CD4-positive, alpha-beta T cell (primary cell): Measurements from ENCODE around the gene CHST12. TPM values are rescaled to one million over a fixed set of nuclear protein-coding genes. Genes with fewer than 3 reads are reported as not detected.
A peak's percentile ranks its signal among the peaks of the same experiment; 100 is the strongest.

Experiments used
- ATAC-seq: fragments of 200-7000 bp; cut with Tn5 transposase; one replicate; pipeline ENCODE4 v1.10.0; 2022; ENCODE audit warnings: mild to moderate bottlenecking; ENCODE audit not compliant: poor library complexity
- CTCF ChIA-PET: fragments of 350-600 bp; sonication (Branson Sonifier 250); formaldehyde crosslinking; loops from one replicate; lab custom pipeline; 2021; ENCODE audit warnings: antibody characterized with exemption, inconsistent platforms; lab: Charles Lee
- POLR2A ChIA-PET: fragments of 350-600 bp; sonication (Branson Sonifier 250); formaldehyde crosslinking; loops from one replicate; lab custom pipeline; 2021; ENCODE audit warnings: antibody characterized with exemption, inconsistent platforms; lab: Charles Lee
- DNase-seq, 14 experiments: peaks; one replicate each; pipeline ENCODE4 v3.0.0-alpha.2; 2013 to 2020; ENCODE audit warnings: mixed read lengths in 2 of 14
- H3K27ac ChIP-seq, 2 donors: one replicate each; pipeline versions ENCODE4 v1.5.1 to v1.7.0; 2013; ENCODE audit warnings: low read length in 2 of 2, low read depth in 1 of 2, mild to moderate bottlenecking in 1 of 2
- H3K27me3 ChIP-seq, 2 experiments: 1 replicate in 1 of 2; 2 replicates in 1 of 2; pipeline versions ENCODE4 v1.6.1 to v1.7.0; 2013; ENCODE audit warnings: low read length in 2 of 2, control low read depth in 1 of 2, mild to moderate bottlenecking in 1 of 2, moderate library complexity in 1 of 2; ENCODE audit not compliant: insufficient read depth in 2 of 2, control insufficient read depth in 1 of 2
- H3K36me3 ChIP-seq: one replicate; pipeline ENCODE4 v1.6.1; 2013; ENCODE audit warnings: low read length, control low read depth; ENCODE audit not compliant: insufficient read depth
- H3K4me1 ChIP-seq: one replicate; pipeline ENCODE4 v1.6.1; 2013; ENCODE audit warnings: low read length, control low read depth; ENCODE audit not compliant: insufficient read depth
- H3K4me3 ChIP-seq: one replicate; pipeline ENCODE4 v1.5.1; 2013; ENCODE audit warnings: mild to moderate bottlenecking, low read length, moderate library complexity
- H3K9me3 ChIP-seq, 2 experiments: 1 replicate in 1 of 2; 2 replicates in 1 of 2; pipeline versions ENCODE4 v1.6.1 to v1.7.0; 2013; ENCODE audit warnings: low read length in 2 of 2, mild to moderate bottlenecking in 2 of 2, control low read depth in 1 of 2, moderate library complexity in 1 of 2; ENCODE audit not compliant: control insufficient read depth in 1 of 2, insufficient read depth in 1 of 2
- H3K27ac Mint-ChIP-seq: one replicate; pipeline ENCODE4 v1.8.0; 2020; ENCODE audit warnings: mixed read lengths
- H3K27me3 Mint-ChIP-seq: one replicate; pipeline ENCODE4 v1.8.0; 2021; ENCODE audit warnings: mixed read lengths
- H3K36me3 Mint-ChIP-seq: one replicate; pipeline ENCODE4 v1.8.0; 2021; ENCODE audit warnings: low read depth, mixed read lengths
- H3K4me1 Mint-ChIP-seq: one replicate; pipeline ENCODE4 v1.8.0; 2021; ENCODE audit warnings: low read depth, mixed read lengths
- H3K4me3 Mint-ChIP-seq: one replicate; pipeline ENCODE4 v1.8.0; 2020; ENCODE audit warnings: mild to moderate bottlenecking, mixed read lengths
- H3K9me3 Mint-ChIP-seq: one replicate; pipeline ENCODE4 v1.8.0; 2020; ENCODE audit warnings: mixed read lengths
- CTCF ChIP-seq: fragments of 200-600 bp; IDR thresholded peaks from one replicate; pipeline ENCODE4 v1.8.0; 2022; ENCODE audit warnings: antibody characterized with exemption, mild to moderate bottlenecking
- intact Hi-C, 2 experiments: fragments of 100-400 bp; cut with DNase I in 1 of 2; cut with micrococcal nuclease in 1 of 2; formaldehyde crosslinking; loops; one replicate each; pipeline versions ENCODE4 v1.15.1 to v1.9.0; 2023 to 2025; cut with DNase I, micrococcal nuclease
- total RNA-seq, 174 experiments: library from RNA in 2 of 174; stranded (reverse) in 2 of 174; gene quantifications; one replicate each; pipeline ENCODE4 v1.2.3 and lab custom pipeline; 2021 to 2026

Gene CHST12
- total RNA-seq, 2 experiments from 2014 or later: 6.6 to 8.6 TPM

- H3K27me3 Mint-ChIP-seq: no peaks in the 10 kb centered on the region
- Histone ChIP-seq H3K27me3 (no peaks in the 10 kb centered on the region), H3K9me3 (no peaks in the 10 kb centered on the region), H3K4me1 (peaks cover 70% of the 10 kb centered on the region), H3K36me3 (no peaks in the 10 kb centered on the region), H3K27ac (peak overlapping the region in 1 of 2 donors; percentile 70), H3K4me3 (peak overlapping the region; percentile 2)
- H3K9me3 Mint-ChIP-seq: no peaks in the 10 kb centered on the region
- peak in 3 of 14 experiments; percentile 26 to 42 (median 30) for DNase-seq
- intact Hi-C loops: loop anchor here in 1 of 2 experiments (5.0 kb wide), 2 partner anchors 222 to 838 kb away; partner anchors contain the start of genes PSMG3 and TTYH3
- H3K4me3 Mint-ChIP-seq: peak overlapping the region; percentile 63
- peak overlapping the region; percentile 77 for H3K27ac Mint-ChIP-seq
- ATAC-seq: no peak
- TF ChIP-seq CTCF: no peak
- no peaks in the 10 kb centered on the region for H3K36me3 Mint-ChIP-seq
- ChIA-PET CTCF (no interaction called here), POLR2A (no interaction called here)
- H3K4me1 Mint-ChIP-seq: peaks cover 74% of the 10 kb centered on the region
These were observed 6.5 kb downstream of the CHST12 start for GRCh38 chr7:2409745-2410414.

- no peak for DNase-seq
- no peak for TF ChIP-seq CTCF
- Mint-ChIP-seq H3K36me3 (no peaks in the 10 kb centered on the region), H3K27me3 (no peaks in the 10 kb centered on the region), H3K4me1 (peaks cover 65% of the 10 kb centered on the region), H3K4me3 (no peak overlapping the region), H3K9me3 (no peaks in the 10 kb centered on the region), H3K27ac (no peak overlapping the region)
- H3K36me3 ChIP-seq: no peaks in the 10 kb centered on the region
- CTCF ChIA-PET: no interaction called here
- peaks cover 58% of the 10 kb centered on the region for H3K4me1 ChIP-seq
- H3K4me3 ChIP-seq: no peak overlapping the region
- POLR2A ChIA-PET: no interaction called here
- no peak for ATAC-seq
- no peaks in the 10 kb centered on the region for H3K9me3 ChIP-seq
- intact Hi-C loops: no loop called here
- H3K27me3 ChIP-seq: no peaks in the 10 kb centered on the region
- H3K27ac ChIP-seq: peak overlapping the region in 1 of 2 donors; percentile 70
These were observed 7.6 kb downstream of the CHST12 start for GRCh38 chr7:2411049-2411448.

GRCh38 chr7:2411815-2412586 is 8.6 kb downstream of the CHST12 start:
- Mint-ChIP-seq H3K4me1 (peaks cover 63% of the 10 kb centered on the region), H3K27me3 (no peaks in the 10 kb centered on the region), H3K27ac (peak overlapping the region; percentile 59), H3K36me3 (no peaks in the 10 kb centered on the region), H3K4me3 (no peak overlapping the region), H3K9me3 (no peaks in the 10 kb centered on the region)
- CTCF ChIA-PET: interaction anchor here (1.1 kb wide), 1 partner anchor 64 kb away, joined by 3 read pairs; no protein-coding TSS in a partner anchor
- TF ChIP-seq CTCF: no peak
- no peak for ATAC-seq
- H3K4me1 ChIP-seq: peaks cover 52% of the 10 kb centered on the region
- no peaks in the 10 kb centered on the region for H3K27me3 ChIP-seq
- no peak for DNase-seq
- POLR2A ChIA-PET: interaction anchor here (1.3 kb wide), 1 partner anchor 9 kb away, joined by 4 read pairs; the partner anchor contains the start of gene CHST12
- H3K27ac ChIP-seq: no peak overlapping the region
- no peak overlapping the region for H3K4me3 ChIP-seq
- H3K36me3 ChIP-seq: no peaks in the 10 kb centered on the region
- H3K9me3 ChIP-seq: no peaks in the 10 kb centered on the region
- intact Hi-C loops: no loop called here
